HG02588 (cell line): ENCODE results near the gene RNF114.
"Not testable (repeated sequence)": the region's sequence is repeated elsewhere in the genome, so short reads cannot be mapped to it uniquely, and the experiment has no call there.

Experiments used
- ATAC-seq: cut with Tn5 transposase; IDR thresholded peaks from one replicate; pipeline ENCODE4 v1.9.1; 2021; ENCODE audit warnings: mild to moderate bottlenecking, moderate library complexity; ENCODE audit not compliant: unreplicated experiment

Gene RNF114

GRCh38 chr20:49984426-49985153 lies 48.4 kb downstream of the RNF114 start:
- no peak for ATAC-seq

GRCh38 chr20:49985157-49985556 lies 49.0 kb downstream of the RNF114 start:
- no peak for ATAC-seq

GRCh38 chr20:49985617-49986016 lies 49.4 kb downstream of the RNF114 start:
- ATAC-seq = no peak

- no peak for ATAC-seq
Measured at GRCh38 chr20:49986049-49986448, 49.9 kb downstream of the RNF114 start.

- ATAC-seq = no peak
Measured at GRCh38 chr20:49987015-49987867, 51.0 kb downstream of the RNF114 start.

- no peak for ATAC-seq
Measured at GRCh38 chr20:49987868-49988690, 51.9 kb downstream of the RNF114 start.

- no peak for ATAC-seq
Measured at GRCh38 chr20:49989234-49990065, 53.3 kb downstream of the RNF114 start.

GRCh38 chr20:49990271-49990720 lies 54.1 kb downstream of the RNF114 start:
- no peak for ATAC-seq

GRCh38 chr20:49993301-49993751 lies 57.1 kb downstream of the RNF114 start:
- ATAC-seq = no peak

- no peak for ATAC-seq
Measured at GRCh38 chr20:49995586-49995985, 59.4 kb downstream of the RNF114 start.

- not testable (repeated sequence) for ATAC-seq
Measured at GRCh38 chr20:49998478-49999188, 62.4 kb downstream of the RNF114 start.

GRCh38 chr20:49999329-49999728 lies 63.1 kb downstream of the RNF114 start:
- no peak for ATAC-seq

GRCh38 chr20:50000548-50001222 lies 64.5 kb downstream of the RNF114 start:
- not testable (repeated sequence) for ATAC-seq

- ATAC-seq = no peak
Measured at GRCh38 chr20:50001784-50002311, 65.7 kb downstream of the RNF114 start.

- ATAC-seq = no peak
Measured at GRCh38 chr20:50003253-50003656, 67.1 kb downstream of the RNF114 start.
